ENCODE results near the gene USP47.

The USP47 gene

DNA sequence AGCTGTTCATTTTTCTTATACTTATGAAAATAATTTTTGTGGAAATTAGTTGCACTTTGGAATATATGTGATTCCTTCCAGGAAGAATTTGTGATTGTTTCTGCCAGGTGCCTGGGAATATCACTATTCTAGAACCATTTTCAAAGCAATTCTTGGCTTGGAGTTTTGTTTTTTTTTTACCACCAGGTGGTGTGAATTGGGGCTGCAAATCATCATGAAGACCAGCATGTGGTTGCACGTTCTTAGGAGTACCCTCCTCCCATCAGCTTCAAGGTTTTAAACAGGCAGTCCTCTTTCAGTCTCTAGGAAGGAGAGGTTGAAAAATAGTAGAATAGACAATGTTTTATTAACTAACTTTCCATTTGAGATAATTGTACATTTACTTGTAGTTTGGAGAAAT lies 25.9 kb downstream of the USP47 start:
- DNase-seq (ENCODE audit: low spot score), result no peak

DNA sequence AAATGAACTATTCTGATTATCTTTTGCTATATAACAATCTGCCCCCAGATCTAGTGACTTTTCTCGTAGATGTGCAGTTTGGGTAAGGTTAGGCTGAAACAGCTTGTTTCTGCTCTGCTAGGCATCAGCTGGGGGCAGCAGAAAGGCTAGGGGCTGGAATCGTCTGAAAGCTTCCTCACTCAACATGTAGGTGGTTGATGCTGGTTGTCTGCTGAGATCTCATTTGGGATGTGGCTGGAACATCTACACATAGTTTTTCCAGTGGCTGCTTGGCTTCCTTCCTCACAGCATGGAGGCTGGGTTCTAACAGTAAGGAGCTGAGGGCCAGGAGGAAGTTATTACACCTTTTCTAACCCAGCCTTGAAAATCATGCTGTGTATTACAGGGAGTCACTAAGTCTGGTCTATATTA lies 30.2 kb downstream of the USP47 start:
- DNase-seq (ENCODE audit: low spot score), result no peak

DNA sequence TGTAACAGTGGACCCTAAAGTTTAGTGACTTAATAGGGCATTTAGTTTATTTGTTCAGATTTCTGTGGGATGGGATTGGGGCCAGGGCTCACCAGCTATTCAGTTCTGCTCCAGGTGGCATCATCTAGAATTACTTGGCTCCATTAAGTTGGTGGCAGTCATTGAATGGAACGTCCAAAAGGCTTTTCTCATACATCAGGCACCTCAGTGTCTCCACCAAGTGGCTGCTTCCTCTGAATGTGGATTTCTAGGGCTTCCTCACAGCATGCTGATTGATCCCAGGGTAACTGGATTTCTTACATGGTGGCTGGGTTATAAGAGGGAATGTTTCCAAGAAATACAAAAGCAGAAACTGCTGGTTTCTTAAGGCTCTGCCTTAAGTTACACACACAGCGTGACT lies 34.7 kb downstream of the USP47 start:
- DNase-seq (ENCODE audit: low spot score), result peak; percentile 18

DNA sequence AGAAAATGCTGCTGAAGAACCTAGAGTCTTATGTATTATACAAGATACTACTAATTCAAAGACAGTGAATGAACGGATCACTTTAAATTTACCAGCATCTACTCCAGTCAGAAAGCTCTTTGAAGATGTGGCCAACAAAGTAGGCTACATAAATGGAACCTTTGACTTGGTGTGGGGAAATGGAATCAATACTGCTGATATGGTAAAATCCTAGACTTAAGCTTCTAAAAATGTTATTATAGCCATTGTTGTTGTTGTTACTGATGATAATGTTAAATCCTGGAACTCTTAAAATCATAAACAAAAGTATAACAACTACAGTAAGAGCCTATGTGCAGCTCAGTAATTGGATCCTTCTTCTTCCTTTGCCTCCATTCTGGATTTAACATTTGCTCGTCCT lies 38.4 kb downstream of the USP47 start:
- DNase-seq (ENCODE audit: low spot score), result no peak

DNA sequence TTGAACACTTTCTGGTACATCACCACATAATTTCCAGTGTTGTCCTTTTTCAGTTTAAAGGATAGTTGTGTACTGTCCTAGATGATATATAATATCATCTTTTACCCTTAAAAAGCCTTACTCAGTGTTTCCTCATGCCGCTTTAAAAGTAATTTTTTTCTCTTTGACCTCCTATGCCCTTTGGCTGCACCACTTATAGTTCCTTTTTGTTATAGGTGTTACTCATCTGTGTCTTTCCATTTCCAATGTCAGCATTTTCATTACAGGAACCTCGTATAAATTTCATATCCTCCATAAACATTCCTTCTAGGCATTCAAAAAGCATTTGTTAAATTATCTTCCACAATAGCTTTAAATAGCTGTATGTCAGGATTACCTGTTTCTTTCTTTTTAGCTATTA lies 40.8 kb downstream of the USP47 start:
- DNase-seq (ENCODE audit: low spot score), result no peak

DNA sequence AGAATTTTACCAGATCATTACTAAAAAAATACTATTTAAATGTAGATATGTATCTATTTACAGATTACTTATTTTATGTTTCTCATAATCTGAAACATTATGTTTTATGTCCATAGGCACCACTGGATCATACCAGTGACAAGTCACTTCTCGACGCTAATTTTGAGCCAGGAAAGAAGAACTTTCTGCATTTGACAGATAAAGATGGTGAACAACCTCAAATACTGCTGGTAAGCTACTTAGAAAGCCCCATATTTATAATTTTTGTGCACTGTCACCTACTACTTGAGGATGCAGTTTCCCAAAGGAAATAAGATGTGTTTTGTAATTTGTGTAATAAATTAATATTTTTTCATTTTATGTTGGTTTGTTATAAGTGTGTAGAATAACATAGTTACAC lies 42.6 kb downstream of the USP47 start:
- no peak for DNase-seq (ENCODE audit: low spot score)

DNA sequence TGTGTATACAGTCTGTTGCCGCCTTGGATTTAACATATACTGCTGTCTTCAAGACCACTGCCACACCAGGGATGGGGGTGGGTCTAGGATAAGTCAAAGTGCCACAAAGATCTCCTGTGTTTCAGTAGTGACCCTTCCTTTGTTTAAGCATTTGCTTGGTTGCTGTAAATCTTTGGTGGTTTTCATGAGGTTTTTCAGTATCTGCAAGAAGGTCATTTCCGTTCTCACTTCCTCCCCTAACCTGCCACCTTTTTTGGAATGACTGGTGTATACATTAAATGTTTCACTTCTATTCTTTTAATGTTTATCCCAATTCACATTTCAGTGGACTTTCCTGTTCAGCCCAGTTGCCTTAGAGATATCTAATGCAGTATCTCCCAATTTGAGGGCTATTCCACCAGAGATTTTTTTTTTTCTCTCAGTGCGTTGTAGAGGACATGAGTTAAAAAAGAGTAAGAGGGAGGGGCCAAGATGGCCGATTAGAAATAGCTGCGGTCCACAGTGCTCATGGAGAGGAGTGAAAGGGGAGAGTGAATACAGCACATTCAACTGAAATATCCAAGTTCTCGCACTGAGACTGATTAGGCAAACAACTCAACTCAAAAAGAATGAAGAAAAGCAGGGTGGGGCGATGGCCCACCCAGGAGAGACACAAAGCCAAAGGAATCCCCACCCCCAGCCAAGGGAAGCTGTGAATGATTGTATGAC lies 43.2 kb downstream of the USP47 start:
- no peak for DNase-seq (ENCODE audit: low spot score)

DNA sequence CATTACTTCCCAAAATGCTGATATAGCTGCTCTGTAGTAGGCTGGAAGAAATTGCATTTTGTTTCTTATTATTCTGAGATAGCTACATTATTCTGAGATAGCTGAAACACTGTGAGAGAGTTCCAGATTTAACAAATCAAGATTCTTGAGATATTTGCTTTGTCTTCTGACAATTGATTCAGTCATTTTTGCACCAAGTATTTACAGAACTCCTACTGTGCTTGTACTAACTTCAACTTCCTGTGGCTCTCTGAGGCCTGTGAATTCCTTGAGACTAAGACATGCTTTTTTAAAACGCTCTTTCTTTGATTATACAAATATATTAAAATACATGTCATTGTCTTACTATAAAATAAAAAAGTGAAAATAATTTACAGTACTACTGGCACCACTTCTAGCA lies 52.7 kb downstream of the USP47 start:
- DNase-seq (ENCODE audit: low spot score), result no peak

DNA sequence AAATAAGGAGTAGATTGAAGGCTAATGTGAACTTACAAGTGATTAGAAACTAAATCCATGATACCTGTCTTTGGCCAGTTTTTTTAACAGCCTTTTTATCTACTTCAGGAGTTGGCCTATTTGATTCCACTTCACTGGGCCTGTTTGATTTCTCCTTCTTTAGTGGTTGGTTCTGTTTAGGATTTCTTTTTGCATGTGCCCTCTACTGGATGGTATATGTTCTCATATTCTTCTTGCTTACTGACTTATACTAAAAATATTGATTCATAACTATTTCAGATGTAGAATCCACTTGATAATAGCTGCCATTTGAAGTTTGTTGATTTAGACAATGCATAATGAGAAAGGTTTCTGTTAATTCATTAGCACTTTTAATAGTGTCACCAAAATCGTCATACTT lies 53.9 kb downstream of the USP47 start:
- DNase-seq (ENCODE audit: low spot score), result no peak

DNA sequence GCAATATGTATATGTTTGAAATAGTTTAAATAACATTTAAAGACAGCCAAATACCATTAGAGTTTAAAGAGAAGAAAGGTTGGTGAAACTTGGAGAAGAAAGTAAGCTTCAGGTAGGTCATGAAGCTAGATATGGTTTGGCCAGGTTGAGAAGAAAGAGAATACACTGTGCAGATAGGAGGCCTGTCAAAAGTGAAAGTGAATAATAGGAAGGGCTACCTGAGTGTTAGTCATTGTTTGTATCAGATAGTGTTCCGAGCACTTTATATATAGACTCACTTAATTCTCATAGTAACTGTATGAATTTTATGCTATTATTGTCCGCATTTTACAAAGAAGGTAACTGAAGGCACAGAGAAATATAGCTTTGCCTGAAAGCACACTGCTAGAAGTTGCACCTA lies 56.9 kb downstream of the USP47 start:
- no peak for DNase-seq (ENCODE audit: low spot score)

DNA sequence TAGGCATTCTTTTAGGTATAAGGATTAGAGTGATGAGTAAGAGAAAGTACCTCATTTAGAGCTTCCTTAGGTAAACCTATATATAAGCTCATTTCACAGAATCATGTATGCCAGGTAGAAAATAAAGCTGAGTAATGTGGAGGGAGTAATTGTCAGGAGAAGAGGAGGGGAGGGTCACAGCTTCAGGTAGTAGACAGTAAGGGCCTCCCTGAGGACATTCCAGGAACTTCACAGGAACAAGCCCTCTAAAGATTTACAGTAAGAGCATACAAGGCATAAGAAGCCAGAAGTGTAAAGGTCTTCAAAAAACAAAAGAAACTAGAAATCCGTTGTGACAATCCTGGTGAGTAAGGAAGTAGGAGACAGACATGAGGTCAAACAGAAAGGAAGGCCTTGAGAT lies 57.6 kb downstream of the USP47 start:
- DNase-seq (ENCODE audit: low spot score), result no peak

DNA sequence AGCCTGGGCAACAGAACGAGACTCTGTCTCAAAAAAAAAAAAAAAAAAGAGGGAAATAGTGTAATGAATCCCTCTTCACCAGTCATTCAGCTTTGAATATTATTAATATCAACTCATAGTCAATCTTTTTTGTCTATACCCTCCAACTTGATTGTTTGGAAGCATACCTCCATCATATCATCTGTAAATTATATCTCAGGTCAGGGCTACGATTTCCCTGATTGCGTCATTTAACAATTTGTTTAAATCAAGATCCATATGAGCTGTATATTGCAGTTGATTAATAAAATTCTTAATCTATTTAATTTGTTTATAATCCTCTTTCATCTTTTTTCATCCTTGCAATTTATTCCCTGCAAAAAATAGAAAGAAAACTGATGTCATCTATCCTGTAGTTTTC lies 60.2 kb downstream of the USP47 start:
- DNase-seq (ENCODE audit: low spot score), result no peak

DNA sequence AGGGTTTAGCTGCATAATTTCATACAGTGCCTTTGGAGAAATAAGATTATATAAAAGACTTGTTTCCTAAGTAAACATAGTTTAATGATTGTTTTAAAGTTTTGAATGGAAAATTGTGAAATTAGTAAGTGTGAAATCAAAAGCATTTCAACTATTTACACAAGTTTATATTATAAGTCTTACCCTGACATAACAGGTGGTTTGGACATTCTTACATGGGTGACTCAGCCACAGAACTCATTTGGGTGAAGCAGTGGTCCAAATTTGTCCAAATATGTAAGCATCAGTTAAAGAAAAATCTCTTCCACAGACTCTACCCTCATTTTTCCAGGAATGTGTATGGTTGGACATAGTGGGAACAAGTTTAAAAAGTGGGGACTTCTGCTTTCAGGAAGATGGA lies 68.0 kb downstream of the USP47 start:
- peak; percentile 4 for DNase-seq (ENCODE audit: low spot score)

DNA sequence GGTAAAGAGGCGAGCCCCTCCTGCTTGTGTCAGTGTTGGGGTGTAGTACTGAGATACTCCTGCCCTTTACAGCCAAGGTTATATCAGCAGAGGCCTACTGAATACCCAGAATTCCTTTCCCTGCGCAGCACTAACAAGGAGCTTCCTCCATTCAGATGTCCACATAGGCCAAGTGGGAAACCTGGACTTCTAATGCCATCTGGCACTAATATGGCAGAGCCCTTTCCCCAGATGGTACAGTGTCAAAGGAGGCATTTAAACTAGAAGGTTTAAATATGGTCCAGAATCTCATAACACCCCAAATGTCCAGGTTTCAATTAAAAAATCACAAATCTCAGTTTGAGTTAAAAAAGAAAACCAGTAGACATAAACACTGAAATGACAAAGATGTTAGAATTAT lies 68.8 kb downstream of the USP47 start:
- no peak for DNase-seq (ENCODE audit: low spot score)

DNA sequence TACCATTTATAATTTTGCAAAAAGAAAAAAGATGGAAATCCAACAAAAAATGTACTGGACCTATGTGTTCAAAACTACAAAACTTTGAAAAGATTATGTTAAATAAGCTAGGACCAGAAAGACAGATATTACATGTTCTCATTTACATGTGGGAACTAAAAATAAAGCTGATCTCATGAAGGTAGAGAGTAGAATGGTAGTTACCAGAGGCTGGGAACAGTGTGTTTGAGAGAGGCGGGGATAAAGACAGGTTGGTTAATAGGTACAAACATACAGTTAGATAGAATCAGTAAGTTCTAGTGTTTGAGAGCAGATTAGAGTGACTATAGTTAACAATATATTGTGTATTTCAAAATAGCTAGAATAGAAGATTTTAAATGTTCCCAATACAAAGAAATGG lies 71.6 kb downstream of the USP47 start:
- no peak for DNase-seq (ENCODE audit: low spot score)

DNA sequence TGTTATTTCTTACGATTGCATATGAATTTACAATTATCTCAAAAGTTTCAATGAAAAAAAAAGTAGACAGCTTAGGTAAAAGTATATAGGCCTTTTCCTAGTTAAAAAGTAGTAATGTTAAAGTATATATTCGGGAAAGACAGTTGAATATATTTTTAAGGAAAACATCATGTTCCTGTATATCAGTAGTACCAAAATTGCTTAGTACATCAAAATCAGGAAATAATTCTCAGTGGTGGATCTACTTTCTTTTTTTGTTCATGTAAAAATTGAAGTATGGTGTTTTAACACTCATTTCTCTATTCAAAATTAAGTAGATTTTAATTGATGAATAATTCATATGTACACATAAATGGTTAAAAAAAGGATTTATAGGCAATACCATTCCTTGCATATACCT lies 73.9 kb downstream of the USP47 start:
- DNase-seq (ENCODE audit: low spot score), result no peak

DNA sequence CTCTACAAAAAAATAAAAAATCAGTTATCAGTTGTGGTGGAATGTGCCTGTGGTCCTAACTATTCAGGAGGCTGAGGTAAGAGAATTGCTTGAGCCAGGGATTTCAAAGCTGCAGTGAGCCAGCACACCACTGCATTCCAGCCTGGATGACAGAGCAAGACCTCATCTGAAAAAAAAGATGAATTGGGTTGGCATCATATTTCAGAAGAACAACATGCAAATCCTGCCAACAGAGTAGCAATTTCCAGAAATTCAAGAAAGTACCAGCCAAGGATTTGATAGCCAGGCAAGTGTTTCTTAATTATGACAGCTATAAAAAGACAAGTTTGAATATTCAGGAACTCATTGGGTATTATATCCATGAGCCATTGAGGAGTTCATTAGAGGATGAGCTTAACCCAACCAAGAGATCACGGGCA lies 75.2 kb downstream of the USP47 start:
- DNase-seq (ENCODE audit: low spot score), result peak; percentile 53

DNA sequence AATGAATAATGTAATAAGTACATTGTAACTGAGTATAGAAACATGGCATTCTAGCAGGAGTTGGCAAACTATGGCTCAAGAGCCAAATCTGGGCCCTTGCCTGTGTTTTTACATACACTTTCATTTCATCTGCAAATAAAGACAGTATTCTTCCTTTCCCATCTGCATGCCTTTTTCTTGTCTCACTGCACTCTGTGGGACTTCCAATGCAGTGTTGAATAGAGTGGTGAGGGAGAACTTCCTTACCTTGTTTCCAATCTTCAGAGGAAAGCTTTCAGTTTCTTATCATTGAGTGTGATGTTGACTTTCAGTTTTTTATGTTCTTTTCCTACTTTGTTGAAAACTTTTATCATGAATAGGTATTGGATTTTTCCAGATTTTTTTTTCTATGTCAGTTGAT lies 82.1 kb downstream of the USP47 start:
- no peak for DNase-seq (ENCODE audit: low spot score)

DNA sequence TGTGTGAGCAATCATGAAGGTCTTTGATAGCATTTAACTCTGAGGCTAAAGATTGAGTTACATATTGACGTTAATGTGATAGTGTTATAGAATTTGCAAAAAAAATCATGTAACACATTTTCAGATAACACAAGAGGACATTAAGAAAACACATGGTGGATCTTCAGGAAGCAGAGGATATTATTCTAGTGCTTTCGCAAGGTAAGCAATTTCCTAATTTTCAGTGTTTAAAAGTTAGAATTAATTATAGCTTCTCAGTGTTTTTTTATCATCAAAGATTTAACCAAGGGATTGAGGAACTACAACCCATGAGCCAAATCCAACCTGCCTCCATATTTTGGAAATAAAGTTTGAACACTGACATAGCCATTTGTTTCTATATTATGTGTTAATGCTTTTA lies 88.1 kb downstream of the USP47 start:
- no peak for DNase-seq (ENCODE audit: low spot score)

DNA sequence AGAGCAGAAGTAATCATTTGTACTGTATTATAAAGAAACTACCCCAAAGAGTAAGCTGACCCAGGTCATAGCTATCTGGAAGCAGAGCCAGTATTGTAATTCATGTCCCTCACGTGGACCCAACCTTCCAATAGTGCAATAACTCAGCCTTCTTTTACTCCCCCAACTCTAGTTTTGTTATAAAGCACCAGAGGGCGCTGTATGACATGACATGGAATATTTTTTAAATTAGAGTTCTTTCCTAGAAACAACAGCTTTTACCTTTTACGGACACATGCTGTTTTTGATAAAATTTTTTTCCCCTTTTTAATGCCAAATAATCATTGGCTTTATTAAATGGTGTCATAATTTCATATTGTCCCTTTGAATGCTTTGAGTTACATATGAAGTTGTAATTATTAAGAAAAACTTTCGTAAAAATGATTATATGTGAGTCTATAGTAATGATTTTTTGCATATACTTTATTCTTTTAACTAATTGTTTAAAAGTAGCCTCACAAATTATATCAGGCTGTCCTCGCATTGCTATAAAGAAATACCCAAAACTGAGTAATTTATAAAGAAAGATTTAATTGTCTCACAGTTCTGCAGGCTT lies 89.8 kb downstream of the USP47 start:
- peak; percentile 69 for DNase-seq (ENCODE audit: low spot score)

DNA sequence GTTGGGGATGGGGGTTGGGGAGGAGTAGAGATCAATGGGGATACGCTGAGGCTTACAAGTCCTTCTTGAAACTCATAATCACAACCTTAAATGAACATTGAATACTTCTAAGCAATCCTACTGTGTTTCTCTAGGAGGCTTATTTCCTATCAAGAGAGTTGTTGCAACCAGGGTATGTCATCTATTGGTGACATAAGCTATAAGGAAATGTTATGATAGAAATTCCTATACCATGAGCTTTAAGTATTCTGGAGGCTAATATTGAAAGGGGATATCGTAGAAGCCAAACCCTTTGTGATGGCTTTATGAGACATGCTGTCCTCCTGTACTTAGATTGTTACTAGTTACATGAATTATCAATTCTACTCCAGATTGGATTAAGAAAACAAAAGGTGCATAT lies 93.8 kb downstream of the USP47 start:
- DNase-seq (ENCODE audit: low spot score), result no peak

DNA sequence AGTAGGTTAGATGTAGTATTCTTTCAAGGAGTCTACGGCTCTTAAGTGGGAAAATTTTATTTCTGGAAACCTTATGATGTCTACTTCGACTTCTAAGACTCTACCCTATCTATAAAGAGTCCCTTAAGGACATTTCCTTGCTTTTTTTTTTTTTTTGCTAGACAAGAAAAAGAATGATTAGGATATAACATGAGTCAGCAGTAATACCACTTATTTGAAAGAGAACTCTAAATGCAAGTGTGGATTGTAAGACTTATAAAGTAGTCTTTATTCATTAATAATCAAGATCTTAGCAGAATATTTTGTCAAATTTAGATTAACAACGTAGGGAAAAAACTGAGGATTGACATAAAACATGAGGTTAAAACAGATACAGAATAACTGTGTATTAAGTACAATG lies 95.7 kb downstream of the USP47 start:
- no peak for DNase-seq (ENCODE audit: low spot score)

DNA sequence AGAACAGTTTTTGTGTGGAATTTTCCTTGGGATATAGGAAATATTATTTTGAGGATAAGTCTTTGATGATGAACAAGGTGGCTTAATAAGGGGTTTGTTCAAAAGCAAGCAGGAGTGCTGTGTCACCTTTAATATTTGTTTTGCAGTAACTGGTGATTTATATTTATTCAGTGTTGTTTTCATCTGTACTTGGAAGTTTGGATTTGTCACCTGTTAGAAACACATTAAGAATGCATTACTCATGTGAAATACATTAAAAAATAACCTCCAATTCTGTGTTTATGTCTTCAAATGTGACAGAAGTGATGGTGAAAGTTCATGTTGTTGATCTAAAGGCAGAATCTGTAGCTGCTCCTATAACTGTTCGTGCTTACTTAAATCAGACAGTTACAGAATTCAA lies 96.2 kb downstream of the USP47 start:
- DNase-seq (ENCODE audit: low spot score), result peak; percentile 45

DNA sequence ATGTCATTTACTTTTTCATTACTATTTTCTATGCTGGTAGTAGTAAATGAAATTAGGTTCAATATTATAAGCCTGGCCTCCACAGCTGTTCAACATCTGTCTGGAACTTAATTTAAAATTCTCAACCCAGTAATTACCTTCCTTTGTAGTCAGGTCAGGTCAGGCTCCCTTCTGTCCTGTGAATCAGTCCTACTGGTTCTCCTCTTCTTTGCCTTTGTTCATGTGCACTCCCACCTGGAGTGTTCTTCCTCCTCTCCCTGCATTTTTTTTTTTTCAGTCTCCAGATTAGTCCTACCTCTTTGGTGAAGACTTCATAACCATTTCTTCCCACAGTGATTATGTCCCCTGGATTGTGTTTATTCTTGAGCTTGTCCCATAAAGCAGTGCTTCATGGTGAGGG lies 98.8 kb downstream of the USP47 start:
- DNase-seq (ENCODE audit: low spot score), result no peak
